HFFc6 (cell line): Measurements from ENCODE around the gene UNC5B. TPM values are rescaled to one million over a fixed set of nuclear protein-coding genes. Genes with fewer than 3 reads are reported as not detected.

ENCODE experiments used
- DNase-seq: peaks from one replicate; pipeline ENCODE4 v3.0.0-alpha.2; 2018
- H3K27ac Mint-ChIP-seq: 2 replicates; pipeline ENCODE4 v1.8.0; 2020; ENCODE audit warnings: mild to moderate bottlenecking, mixed read lengths
- H3K27me3 Mint-ChIP-seq: 2 replicates; pipeline ENCODE4 v1.8.0; 2021; ENCODE audit warnings: mild to moderate bottlenecking, moderate library complexity, mixed read lengths; ENCODE audit not compliant: insufficient read depth
- H3K36me3 Mint-ChIP-seq: 2 replicates; pipeline ENCODE4 v1.8.0; 2021; ENCODE audit warnings: low read depth, mixed read lengths
- H3K4me1 Mint-ChIP-seq: 2 replicates; pipeline ENCODE4 v1.8.0; 2020; ENCODE audit warnings: low read depth, mixed read lengths
- H3K4me3 Mint-ChIP-seq: 2 replicates; pipeline ENCODE4 v1.8.0; 2020; ENCODE audit warnings: mild to moderate bottlenecking, moderate library complexity, mixed read lengths
- H3K9me3 Mint-ChIP-seq: 2 replicates; pipeline ENCODE4 v1.8.0; 2020; ENCODE audit warnings: mild to moderate bottlenecking, mixed read lengths
- CTCF ChIP-seq: fragments of 200-600 bp; sonication (generic); IDR thresholded peaks from 2 replicates; pipeline ENCODE4 v1.5.0; 2021; ENCODE audit warnings: antibody characterized with exemption, mild to moderate bottlenecking
- total RNA-seq, 6 experiments: library from RNA; stranded (reverse); fragmentation: NEBNext Ultra II Directional; extraction: Animal tissue kit (Norgen Biotek cat#: 25700); gene quantifications; 2 replicates in 1 of 6; 3 replicates in 5 of 6; pipeline ENCODE4 v1.2.3, GENCODE V29; 2021

UNC5B gene
- total RNA-seq, 6 experiments from 2014 or later, result 5.2 to 11.6 (median 5.7) TPM

GRCh38 chr10:71308244-71308643 lies 95.9 kb downstream of the UNC5B start:
- no peak overlapping the region for H3K27ac Mint-ChIP-seq
- H3K4me1 Mint-ChIP-seq, result peaks cover 6% of the 10 kb centered on the region
- peaks cover 6% of the 10 kb centered on the region; the same call in 1 of the 2 replicates for H3K27me3 Mint-ChIP-seq
- no peaks in the 10 kb centered on the region for H3K36me3 Mint-ChIP-seq
- no peak for TF ChIP-seq CTCF
- DNase-seq, result no peak
- H3K4me3 Mint-ChIP-seq, result no peak overlapping the region
- no peaks in the 10 kb centered on the region for H3K9me3 Mint-ChIP-seq

- peaks cover 6% of the 10 kb centered on the region for H3K27me3 Mint-ChIP-seq
- no peaks in the 10 kb centered on the region for H3K36me3 Mint-ChIP-seq
- no peaks in the 10 kb centered on the region for H3K9me3 Mint-ChIP-seq
- H3K4me3 Mint-ChIP-seq, result no peak overlapping the region
- no peak for DNase-seq
- no peak overlapping the region for H3K27ac Mint-ChIP-seq
- peaks cover 13% of the 10 kb centered on the region for H3K4me1 Mint-ChIP-seq
- TF ChIP-seq CTCF, result no peak
Measured at GRCh38 chr10:71308985-71309384, 96.6 kb downstream of the UNC5B start.

GRCh38 chr10:71309919-71310318 lies 97.5 kb downstream of the UNC5B start:
- Mint-ChIP-seq H3K9me3 (no peaks in the 10 kb centered on the region), H3K27me3 (peaks cover 6% of the 10 kb centered on the region), H3K27ac (no peak overlapping the region), H3K36me3 (no peaks in the 10 kb centered on the region), H3K4me1 (peaks cover 13% of the 10 kb centered on the region), H3K4me3 (no peak overlapping the region)
- no peak for DNase-seq
- TF ChIP-seq CTCF, result no peak

DNA sequence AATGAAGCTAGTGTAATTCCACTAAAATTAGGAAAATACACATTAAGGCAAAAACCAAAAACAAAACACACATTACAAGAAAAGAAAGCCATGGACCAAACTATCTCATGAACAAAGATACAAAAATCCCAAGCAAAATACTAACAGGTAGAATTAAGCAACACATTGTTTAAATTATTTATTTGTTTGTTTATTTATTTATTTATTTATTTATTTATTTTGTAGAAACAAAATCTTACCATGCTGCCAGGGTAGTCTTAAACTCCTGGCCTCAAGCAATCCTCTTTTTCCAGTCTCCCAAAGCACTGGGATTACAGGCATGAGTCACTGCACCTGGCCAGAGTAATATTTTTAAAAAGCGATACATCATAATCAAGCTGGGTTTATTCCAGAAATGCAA lies 99.8 kb downstream of the UNC5B start:
- peaks cover 4% of the 10 kb centered on the region for H3K27me3 Mint-ChIP-seq
- no peaks in the 10 kb centered on the region for H3K9me3 Mint-ChIP-seq
- no peak for TF ChIP-seq CTCF
- no peaks in the 10 kb centered on the region for H3K36me3 Mint-ChIP-seq
- H3K4me3 Mint-ChIP-seq, result no peak overlapping the region
- no peak for DNase-seq
- no peak overlapping the region for H3K27ac Mint-ChIP-seq
- H3K4me1 Mint-ChIP-seq, result peaks cover 13% of the 10 kb centered on the region

DNA sequence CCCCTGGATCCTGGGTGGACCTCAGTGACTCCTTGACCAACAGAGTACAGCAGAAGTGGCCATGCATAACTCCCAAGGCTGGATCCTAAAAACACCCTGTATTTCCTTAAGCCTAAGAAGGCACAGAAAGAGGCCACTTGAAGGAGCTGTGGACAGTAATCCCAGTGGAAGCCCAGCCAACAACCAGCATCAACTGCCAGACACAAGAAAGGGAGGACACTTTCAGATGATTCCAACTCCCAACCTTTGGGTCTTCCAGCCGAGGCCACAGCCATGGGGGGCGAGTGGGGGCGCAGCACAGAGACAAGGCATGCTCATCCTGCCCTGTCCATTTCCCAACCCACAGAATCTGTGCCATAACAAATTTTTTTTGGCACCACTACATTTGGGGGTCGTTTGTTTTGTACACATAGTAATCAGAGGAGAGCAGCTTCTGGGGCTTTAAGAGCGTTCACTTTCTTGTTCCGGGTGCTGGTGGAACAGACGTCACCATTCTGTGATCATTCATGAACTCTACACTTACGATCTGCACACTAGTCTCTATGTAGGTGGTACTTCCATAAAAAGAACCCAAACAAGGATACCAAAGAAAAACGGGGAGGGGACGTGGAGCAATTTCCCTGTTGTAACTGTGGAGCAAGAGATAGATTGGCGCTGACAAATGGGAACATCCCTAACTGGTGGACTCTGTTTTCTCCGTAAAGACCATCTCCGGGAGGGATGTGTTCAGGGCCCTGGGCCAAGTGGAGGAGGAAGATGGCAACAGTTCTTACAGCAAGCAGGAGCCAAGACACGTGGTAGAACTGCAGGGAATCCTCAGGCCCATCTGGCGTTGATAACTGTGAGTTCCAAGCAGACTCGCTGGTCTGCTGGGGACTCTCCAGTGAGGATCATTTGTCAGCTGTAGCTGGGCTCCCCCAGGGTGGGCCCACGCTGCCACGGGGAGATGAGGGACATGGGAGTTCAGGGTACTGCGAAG lies 100.7 kb downstream of the UNC5B start:
- no peaks in the 10 kb centered on the region for H3K36me3 Mint-ChIP-seq
- H3K27ac Mint-ChIP-seq, result no peak overlapping the region; the same call in 1 of the 2 replicates
- peak overlapping the region; percentile 34; the same call in 1 of the 2 replicates for H3K4me3 Mint-ChIP-seq

More for the DNA sequence above, 100.7 kb downstream of the UNC5B start:
- Mint-ChIP-seq H3K27me3 (peaks cover 4% of the 10 kb centered on the region), H3K9me3 (no peaks in the 10 kb centered on the region), H3K4me1 (peaks cover 13% of the 10 kb centered on the region)
- no peak for DNase-seq
- no peak for TF ChIP-seq CTCF
